Activated gamma-delta T cell treated with anti-CD3 and anti-CD28 coated beads, Interleukin-2, amount 50 U/mL, for 16 hours (primary cell): ENCODE data around the gene NAT10.

Experiments
- DNase-seq: peaks from one replicate; pipeline ENCODE4 v3.0.0-alpha.2; 2020; ENCODE audit warnings: low read depth

Gene NAT10

DNA sequence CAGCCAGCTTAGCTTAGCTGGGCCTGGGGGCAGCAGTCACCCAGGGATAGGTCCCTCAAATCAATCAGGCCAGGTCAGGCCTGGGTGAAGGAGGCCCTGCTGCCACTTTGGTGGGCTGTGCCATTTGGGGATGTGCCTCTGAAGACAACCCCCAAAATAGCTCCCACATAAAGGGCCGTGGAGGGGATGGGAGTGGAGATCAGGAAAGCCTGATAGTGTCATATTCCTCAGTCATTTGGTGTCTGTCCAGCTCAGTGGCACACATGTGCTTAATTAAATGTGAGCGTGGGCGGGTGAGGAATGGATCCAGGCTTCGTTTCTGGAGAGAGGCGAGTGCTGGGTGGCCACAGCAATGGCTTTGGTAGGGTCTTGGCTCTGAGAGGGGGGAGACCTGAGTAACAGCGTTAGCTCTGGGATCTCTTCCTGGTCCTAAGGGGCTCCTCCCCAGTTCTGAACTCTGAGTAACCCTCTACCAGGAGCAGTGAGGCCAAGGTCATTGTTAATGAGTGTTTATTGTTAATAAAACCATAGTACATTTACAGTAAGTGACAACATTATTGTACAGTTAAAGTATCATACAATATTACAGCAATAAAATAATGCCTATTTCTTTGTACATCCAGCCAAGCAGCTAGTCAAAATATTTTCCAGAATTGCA is 45.2 kb downstream of the NAT10 start:
- DNase-seq, result no peak

DNA sequence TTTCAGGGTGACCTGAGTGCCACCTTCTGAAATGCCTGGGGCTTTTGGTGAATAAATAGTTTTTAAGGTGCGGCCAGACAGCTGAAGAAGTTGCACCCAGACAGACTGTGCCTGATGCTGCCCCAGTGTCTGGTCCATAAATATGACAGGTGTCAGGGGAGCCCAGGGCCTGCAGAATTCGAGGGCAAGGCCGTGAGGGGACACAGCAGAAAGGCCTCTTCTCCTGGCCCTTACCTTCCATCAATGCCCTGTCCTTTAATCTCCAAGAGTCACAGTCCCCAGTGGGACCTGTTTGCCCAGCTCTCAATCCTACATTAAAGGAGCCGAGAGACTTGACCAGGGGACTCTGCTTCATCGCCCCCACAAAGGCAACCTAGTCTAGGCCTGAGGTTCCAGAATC is 45.7 kb downstream of the NAT10 start:
- no peak for DNase-seq

DNA sequence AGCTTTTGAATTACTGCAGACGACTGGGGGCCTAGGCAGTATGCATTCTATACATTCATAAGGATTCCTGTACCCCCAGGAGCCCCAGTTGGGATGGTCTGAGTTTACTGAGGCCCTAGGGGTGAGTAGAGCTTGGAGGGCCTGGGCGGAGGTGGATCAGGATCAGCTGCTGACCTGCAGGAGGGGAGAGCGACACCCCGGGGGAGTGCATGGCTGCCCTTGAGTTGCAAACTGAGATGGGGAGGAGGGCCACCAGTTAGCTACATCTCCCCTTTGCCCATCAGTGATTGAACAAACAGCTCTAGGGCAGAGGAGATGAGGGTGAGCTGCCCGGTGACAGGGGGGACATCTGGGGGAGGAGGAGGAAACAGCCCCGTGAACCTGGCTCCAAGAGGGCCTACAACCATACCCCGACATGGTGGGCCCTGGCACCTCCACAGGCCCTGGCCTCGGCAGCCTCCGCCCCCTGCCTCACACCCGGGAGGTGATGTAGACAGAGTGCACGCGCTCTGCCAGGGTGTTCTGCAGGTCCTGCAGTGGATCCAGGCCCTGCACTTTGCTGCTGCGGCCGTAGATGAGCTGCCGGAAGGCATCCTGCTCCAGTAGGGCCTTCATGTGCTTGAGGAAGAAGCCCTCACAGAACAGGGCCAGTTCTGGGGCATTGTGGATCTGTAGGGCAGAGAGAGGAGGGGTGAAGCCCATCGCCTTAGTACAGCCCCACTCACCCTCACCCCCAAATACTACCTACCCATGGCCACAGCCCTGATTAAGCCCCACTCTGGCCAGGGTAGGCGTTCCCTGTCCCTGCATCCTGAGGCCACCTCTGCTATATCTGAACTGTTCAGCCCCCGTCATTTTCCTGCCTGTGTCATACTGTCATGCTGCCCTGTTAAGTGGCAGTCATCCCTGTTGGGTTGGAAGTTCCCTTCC is 46.8 kb downstream of the NAT10 start:
- DNase-seq, result no peak

DNA sequence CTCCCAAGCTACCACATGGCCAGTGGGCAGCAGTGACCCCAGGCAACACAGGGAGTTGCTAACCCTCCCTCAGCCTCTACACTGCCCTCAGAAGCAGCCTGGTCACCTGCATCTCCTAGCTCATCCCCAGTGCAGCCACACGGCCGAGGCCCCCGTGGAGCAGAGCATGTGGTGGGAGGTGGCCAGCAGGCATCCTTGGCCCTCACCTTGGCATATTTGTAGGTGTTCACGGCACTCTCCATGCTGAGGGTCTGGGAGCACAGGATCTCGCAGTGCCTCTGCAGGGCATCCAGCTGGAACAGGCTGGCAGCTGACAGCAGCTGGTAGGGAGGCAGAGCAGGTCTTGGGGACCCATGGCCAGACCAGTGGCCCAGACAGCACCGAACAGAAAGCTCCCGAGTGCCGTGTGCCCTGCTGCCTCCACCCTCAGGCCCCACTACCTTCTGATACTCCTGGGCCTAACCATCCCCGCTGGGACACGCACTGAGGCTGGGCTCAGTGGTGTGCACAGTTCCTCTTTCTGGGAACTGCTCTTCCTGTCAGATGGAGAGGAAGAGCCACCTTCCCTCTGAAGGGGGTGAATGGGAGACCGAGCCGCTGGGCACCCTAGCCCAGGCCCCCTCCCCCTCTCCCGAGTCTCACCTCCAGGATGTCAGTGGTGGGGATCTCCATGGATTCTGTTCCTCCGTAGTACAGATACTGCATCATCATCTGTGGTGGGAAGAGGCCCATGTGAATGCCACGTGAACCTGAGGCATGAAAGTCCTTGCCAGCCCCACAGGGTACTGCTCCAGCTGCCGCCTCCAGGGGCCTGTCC is 48.8 kb downstream of the NAT10 start:
- no peak for DNase-seq

DNA sequence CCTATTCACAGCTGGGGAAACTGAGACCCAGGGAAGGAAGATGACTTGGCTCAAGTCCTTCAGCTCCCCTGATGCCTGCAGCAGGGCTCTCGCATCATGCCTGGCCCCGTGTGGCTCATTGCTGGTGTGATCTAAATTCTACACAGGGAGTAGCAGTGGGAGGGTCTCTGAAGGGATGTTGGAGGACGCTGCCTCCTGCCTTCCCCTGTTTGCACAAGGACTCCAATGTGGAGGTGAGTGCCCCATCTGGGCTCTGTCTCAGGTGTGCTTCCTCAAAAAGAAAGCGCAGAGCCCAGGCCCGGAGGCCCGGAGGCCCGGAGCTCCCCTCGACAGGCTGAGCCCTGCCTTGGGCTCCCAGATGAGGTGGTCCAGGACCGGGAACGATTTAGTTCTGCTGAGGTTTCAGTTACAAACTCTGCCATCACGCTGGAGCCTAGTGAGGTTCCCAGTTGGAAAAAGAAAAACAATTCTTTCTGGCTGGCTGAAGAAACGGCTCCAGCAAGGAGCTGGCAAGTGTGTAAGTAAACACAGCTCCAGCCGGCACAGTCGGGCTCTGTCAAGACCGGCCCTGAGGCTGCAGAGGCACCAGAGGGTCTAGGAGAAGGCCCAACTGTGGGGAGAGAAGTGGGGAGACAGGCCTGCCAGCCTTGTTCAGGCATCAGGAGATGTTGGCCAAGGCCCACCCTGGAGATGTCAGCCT is 49.8 kb downstream of the NAT10 start:
- DNase-seq, result no peak

DNA sequence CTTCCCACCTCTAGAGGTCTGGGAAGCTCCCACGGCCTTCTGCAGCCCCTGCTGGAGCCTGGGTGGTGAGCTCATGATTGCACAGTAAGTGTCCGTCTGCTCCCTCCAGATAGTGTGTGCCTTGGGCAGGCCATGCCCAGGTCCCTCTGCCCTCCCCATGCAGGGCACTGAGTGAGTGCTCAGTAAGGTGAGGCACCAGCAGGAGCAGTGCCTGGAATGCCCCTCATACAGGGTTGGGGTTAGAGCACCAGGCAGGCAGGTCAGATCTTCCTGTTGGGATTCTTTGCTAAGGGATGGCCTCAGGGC is 50.3 kb downstream of the NAT10 start:
- no peak for DNase-seq

DNA sequence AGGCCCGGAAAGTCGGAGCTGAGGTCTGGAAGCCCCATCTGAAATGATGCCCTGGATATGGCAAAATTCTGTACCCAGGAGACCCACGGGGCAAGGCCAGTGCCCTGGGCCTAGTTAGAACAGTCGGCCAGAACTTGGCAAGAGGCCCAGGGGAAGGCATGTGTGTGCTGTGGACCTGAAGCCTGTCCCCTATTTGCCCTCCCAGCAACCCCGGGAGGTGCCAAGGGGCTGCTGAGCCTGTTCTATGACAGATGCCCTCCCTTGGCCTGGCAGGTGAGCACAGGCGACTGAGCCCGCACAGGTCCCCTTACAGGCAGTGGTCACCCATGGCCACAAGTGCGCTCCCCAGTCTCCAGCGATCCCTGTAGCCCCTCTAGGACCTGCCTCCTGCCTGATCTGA is 51.7 kb downstream of the NAT10 start:
- no peak for DNase-seq

DNA sequence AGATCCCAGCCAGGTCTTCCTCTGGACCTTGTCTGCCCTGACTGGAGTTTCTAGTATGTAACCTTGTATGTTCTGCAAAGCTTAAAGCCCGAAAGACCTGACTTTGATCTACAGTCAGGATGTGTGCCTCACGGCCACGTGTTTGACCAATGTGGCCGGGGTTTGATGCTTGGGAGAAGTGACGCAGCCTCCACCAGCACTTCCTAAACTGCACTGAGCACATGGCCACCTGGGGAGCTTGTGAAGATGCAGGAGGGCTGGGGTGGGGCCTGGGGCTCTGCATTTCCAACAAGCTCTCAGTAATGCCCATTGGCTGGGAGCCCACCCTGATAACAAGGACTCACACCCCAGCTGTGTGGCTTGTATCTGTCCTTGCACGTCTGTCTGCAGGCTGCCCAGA is 53.2 kb downstream of the NAT10 start:
- no peak for DNase-seq

DNA sequence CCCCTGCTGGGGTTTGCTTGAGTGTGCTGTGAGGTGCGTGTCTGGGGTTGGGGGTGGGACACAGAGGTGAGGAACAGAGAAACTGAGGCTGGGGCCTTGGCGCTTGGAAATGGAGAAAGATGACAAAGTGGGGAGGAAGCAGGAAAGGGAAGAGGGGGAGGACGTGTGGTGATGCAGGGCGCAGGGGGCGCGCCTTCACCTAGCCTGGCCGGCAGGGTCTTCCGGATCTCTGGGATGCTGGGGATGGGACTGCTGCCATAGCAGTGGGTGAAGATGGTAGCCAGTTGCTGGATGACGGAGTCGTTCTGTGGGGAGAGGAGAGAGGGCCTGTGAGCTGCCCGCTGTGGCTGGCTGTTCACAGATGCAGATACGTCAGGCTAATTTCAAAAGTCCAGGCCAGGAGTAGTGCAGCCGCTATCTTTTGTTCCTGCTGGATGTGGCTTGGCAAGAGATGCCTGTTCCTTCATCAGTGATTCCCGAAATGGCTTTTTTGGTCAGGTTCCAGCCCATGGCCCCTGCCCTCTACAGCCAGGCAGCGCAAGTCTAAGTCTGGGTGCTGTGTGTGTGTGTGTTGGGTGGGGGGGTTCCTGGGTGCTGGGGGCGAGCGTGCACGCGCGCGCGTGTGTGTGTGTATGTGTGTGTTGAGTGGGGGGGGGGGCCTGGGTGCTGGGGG is 54.8 kb downstream of the NAT10 start:
- DNase-seq, result no peak

DNA sequence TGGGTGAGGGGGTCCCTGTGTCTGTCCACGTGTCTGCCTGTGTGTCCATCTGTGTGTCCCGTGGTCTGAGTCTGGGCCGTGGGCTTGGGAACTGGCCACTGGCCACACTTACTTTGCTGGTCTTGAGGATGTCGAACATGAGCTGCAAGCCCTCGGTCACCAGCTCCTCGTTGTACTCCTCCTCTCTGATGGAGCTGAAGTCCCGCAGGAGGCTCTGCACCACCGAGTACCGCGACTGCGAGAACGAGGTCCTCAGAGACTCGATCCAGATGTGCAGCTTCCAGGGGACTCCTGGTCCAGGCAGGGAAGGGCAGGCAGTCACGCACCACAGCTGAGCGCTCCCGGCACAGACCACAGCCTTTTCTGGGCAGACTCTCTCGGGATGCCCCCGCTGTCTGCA is 55.4 kb downstream of the NAT10 start:
- no peak for DNase-seq

DNA sequence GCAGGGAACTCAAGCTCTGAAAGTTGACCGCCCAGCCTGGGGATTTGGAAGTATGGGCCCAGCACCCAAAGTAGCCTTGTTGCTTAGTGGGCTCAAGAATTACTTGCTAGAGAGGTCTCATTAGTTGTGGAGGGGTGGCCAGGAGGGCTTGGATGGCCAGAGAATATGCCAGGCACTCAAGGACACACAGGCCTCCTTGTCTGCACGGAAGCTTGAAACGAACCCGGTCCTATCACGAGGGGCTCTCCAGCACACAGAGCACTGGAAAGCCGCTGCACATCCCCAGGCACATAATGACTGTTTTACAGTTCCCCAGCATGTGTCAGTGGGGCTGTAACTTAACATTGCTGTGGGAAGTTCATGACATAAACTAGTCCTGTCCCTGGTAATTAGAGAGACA is 55.9 kb downstream of the NAT10 start:
- DNase-seq, result no peak

DNA sequence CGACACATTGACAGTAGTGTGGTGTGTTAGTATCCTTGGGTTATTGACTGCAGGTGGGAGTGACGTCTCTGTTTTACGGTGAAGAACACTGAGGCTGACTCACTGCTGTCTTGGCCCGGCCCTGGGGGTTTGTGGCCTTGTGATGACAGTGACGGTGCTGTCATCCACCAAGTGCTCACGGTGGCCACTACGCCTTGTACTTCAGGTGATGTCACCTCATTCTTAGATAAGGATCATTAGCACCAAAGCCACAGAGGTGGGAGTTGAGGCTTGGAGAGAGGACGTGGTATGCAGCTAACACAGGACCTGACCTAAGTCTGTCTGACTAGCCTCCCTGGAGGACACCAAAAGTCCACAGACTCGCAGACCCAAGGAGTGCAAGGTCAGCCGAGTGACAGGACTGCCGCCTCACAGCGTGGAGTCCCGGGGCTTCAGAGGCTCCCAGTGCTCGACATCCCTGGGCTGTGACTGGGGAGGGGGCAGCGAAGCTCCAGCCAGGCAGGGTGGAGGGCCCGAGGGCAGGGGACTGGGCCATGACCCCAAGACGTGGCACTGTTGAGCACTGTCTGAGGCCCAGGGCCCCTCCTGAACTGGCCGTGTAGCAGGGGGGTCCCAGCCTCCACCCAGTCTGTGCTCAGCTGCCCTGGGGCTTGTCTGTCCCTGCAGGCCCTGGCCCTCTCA is 56.5 kb downstream of the NAT10 start:
- DNase-seq, result peak; percentile 25

DNA sequence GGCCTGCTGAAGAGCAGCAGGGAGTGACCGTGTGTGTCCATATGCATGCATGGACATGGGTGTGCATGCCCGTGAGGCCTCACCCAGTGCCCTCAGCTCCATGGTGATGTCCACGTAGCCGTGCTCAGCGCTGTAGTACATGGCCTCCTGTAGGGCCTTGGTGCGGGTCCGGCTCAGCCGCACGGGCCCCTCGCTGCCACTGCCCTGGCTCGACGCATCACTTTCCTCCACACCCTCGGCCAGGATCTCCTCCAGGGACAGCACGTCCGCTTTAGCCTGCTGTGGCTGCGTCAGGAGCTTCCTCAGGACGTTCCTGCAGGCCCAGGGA is 57.0 kb downstream of the NAT10 start:
- no peak for DNase-seq

DNA sequence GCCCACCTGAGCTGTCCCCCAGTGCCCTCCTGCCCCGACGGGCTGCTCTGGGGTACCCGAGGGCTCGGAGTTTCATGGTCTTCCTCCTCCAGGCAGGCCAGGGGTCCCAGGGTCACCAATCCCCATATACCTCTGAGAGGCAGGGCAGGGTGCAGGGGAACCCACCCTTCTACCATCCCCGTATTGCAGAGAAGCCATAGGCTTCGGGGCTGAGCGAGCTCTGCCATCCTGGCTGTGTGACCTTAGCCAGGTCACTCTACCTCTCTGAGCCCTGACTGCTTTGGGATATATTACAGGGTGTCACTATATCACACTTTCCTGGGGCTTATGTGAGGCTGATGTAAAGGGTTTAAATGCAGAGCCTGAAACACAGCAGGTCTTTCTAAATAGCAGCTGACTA is 57.4 kb downstream of the NAT10 start:
- no peak for DNase-seq

DNA sequence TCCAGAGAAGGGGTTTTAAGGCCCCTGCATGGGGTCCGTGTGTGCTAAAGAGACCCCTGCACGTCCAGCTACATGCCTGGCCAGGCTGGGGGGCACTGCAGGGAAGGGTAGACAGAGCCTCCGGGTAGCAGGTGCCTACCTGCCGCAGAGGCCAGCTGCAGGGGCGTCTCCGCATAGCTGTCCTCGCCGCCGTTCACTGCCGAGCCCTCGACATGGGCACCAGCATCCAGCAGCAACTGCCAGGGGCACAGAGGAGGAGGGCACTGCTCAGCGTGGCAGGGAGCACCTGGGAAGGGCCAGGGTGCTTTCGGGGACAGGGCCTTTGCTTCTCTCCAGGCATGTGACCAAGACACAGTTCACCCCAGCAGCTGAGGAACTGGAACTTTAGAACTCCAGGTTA is 59.7 kb downstream of the NAT10 start:
- no peak for DNase-seq

DNA sequence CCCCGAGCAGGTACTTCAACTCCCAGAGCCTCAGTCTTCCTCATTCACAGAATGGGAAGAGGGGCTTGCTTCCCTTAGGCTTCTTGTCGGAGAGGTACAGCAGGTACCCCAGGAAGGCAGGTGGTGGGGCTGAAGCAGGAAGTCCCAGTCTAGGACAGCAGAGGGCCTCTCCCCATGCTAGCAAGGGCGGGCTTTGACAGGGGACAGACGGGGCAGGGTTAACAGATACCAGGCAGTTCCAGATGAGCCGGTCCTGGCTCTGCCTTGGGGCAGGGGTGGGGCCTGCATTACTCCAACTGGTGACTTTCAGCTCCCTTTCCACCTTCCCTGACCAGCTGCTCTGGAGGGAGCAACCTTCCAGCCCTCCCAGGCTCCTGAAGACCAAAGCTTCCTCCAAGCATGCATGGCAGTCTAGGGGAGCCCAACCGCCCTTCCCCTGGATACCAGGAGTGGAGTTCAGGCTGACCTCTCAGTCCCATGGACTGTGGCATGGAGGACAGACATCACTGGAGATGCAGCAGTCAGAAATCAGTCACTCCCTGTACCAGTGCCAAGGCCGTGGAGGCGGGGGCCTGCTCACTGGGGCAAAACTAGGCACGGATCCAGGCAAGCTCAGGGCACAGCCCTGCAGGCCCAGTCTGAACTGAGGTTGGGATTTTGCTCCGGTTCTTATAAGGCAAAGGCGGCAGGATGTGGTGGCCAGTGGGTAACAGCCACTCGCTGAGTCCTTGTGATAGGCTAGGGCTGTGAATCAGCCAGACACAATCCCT is 60.5 kb downstream of the NAT10 start:
- no peak for DNase-seq

DNA sequence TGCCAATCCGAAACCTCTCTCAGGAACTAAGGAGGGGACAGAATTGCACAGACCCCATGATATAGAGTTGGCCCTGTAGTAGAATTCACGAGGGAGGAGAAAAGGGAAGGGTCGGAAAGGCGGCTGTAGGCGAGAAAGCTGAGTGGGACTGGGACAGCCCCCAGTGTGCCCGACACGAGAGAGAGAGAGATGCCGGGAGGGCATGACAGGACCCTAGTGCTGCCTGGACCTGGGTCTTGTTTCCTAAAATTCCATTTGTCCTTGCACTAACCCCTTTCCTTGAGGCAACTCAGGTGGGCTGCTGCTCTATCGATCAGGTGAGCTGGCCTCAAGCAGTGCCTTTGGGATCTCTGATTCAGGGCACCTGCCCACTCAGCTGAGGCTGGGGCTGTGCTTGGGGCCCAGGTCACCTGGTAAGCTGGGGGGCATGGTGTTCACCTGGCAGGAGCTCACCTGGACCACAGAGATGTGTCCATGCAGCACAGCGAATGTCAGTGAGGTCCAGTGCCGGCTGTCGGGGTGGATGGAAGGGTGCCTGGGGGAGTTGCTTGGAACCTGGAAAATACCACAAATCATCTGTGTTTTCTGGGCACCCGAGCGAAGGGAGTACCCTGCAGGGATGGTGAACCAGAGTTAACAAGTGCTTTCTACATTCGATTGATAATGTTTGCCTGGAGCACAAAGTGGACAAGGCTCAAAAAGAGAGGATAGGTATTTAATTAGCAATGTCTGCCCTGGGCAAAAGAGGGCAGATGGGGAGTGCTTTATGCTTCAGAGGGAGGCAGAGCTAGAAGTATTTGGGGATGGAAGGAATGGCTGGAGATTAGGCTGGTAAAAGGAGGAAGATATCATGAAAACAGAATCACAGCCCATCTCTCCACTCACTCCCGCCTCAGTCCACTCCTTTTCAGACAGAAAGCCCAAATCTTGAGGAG is 61.6 kb downstream of the NAT10 start:
- no peak for DNase-seq

DNA sequence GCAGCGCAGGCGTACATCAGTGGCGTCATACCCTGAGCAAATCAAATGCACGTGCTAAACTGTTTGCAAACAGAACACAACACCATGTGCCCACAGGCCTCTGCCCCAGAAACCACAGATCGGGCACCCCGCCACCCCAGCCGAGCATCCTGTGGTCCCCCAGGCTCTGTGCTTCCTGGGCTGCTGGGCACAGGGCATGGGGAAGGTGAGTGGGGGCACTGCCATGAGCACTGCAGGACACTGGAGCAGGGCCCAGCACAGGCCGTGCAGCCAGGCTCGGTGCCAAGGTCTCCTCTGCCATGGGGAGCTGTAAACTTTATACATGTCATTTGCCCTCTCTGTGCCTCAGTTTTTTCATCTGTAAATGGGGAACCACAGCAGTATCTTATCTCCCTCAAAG is 62.5 kb downstream of the NAT10 start:
- DNase-seq, result no peak

DNA sequence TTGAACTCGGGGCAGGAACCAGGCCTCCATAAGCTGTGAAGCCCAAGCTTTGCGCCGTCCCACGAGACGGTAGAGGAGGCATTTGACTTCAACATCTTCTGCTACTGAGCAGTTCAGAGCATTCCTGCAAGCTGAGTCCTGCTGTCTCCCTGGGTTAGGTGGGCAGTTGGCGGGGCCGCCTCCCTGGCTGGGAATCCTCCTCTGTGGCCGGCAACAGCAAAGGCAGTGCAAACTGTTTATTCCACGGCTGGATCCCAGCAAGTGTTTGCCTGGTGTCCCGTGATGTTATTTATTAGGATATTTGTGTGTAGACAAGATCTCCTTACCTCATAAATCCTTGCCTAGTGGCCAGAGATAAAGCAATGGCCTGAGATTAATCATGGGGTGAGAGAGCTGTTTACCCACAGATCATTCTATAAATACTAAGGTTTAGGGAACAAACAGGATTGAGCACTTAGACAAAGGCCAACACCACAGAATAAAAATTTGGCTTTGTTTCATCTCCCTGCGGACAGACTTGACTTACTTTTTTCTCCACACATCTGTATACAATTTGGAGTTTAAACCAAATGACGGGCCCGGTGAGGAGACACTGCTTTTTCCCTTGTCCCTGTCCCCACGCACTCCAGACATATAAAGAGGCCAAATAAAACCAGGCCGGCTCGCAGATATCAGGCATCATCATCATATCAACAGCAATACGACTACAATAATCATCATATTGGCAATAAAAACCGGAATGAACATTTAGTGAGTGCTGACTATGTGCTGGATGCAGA is 63.4 kb downstream of the NAT10 start:
- no peak for DNase-seq
